ENCODE measurements around the gene BTN2A1.
"Not testable (repeated sequence)": the region's sequence is repeated elsewhere in the genome, so short reads cannot be mapped to it uniquely, and the experiment has no call there.

- not testable (repeated sequence) for TF ChIP-seq EZH2phosphoT487 (IDR thresholded peaks at IDR 0.05; ENCODE audit: borderline replicate concordance, low read depth, low read length); CTCF (conservative IDR thresholded peaks at IDR 0.05; ENCODE audit: low read length)
Measured at GRCh38 chr6:26433680-26434079, 24.1 kb upstream of the BTN2A1 start.
